Measurements from ENCODE around the gene TMEM9. TPM values are rescaled to one million over a fixed set of nuclear protein-coding genes. Genes with fewer than 3 reads are reported as not detected.

TMEM9 gene
- total RNA-seq, 4 donors from 2014 or later: 38.1 to 50.8 (median 40.7) TPM

DNA sequence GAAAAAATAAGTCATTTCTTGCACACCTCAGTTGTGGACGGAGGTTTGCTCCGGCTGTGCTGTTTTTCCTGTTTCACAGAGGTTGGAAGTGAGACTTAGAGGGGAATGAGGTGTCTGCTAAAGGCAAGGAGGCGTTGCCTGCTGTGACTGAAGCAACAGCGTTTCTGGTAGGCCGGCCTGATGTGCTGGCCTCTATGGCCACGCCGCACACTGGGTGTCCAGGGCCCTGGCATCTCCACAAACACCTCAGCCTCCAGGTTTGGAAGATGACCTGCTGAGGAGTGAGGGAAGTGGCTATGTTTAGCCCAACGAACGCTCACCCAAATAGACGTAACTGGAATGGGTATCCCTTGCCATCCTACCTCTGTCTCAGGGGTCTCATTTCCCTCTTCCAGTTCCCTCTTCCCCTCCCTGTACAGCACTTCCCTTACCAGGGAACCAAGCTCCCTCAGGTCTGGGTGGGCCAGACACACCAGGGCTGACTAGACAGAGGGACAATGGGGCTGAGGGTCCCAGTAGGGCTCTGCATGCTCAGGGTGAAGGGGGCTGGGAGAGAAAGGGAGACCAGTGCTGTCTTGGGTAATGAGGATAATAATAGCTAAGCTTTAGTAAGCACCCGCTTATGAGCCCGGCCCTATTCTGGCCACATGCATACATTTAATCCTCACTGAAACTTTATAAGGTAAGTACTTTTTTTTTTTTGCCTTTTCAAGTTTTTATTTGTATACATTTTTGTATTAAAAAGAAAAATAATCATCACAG lies 53.9 kb downstream of the TMEM9 start:
- no peak overlapping the region for H3K4me3 ChIP-seq
- H3K27ac ChIP-seq: no peak overlapping the region
- H3K4me1 ChIP-seq: peaks cover 13% of the 10 kb centered on the region
- WGBS: 91% methylated on average over 12 of the region's 12 CpGs
- no peaks in the 10 kb centered on the region for H3K36me3 ChIP-seq
- H3K9me3 ChIP-seq: no peaks in the 10 kb centered on the region
- no peak for DNase-seq (ENCODE audit: low spot score in 2 of 2)
- no peaks in the 10 kb centered on the region for H3K27me3 ChIP-seq
- TF ChIP-seq POLR2AphosphoS5 (IDR thresholded peaks at IDR 0.05) (no peak), EP300 (IDR thresholded peaks at IDR 0.05) (no peak), POLR2A (IDR thresholded peaks at IDR 0.05) (no peak)
- TF ChIP-seq, protein P1, sequence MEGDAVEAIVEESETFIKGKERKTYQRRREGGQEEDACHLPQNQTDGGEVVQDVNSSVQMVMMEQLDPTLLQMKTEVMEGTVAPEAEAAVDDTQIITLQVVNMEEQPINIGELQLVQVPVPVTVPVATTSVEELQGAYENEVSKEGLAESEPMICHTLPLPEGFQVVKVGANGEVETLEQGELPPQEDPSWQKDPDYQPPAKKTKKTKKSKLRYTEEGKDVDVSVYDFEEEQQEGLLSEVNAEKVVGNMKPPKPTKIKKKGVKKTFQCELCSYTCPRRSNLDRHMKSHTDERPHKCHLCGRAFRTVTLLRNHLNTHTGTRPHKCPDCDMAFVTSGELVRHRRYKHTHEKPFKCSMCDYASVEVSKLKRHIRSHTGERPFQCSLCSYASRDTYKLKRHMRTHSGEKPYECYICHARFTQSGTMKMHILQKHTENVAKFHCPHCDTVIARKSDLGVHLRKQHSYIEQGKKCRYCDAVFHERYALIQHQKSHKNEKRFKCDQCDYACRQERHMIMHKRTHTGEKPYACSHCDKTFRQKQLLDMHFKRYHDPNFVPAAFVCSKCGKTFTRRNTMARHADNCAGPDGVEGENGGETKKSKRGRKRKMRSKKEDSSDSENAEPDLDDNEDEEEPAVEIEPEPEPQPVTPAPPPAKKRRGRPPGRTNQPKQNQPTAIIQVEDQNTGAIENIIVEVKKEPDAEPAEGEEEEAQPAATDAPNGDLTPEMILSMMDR (IDR thresholded peaks at IDR 0.05): no peak

DNA sequence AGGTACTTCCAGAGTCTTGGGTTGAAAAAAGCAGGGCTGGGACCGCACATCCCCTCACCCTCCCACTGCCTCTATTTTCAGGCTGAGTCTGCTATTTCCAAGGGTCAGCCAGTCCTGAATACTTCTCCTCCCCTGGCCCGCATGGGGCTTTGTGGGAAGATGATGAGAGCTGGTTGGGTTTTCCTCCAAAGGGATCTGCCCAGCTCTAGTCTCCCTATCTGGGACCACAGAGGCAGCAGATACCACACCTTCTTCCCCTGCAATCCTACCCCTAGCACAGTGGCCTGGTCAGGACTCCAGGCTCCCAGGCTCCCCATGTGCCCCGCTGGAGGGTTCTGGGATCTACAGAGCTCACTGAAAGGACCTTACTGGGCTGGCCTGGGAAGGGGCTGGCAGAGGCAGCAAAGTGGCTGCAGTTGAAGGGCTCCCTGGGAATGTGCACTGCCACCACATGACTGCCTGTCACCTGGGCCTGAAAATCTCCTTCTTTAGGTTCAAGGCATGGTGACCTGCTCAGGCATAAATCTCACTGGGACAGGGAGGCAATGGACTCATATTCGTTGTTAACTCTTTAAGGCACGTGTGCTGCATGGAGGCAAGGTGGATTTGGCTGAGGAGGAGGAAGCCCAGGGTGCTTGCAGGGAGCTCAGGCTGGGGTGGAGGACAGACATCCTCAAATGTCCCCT lies 55.1 kb downstream of the TMEM9 start:
- no peaks in the 10 kb centered on the region for H3K27me3 ChIP-seq
- H3K4me3 ChIP-seq: no peak overlapping the region
- H3K36me3 ChIP-seq: no peaks in the 10 kb centered on the region
- H3K4me1 ChIP-seq: peaks cover 15% of the 10 kb centered on the region
- TF ChIP-seq POLR2AphosphoS5 (IDR thresholded peaks at IDR 0.05): no peak
- TF ChIP-seq, protein P1 (IDR thresholded peaks at IDR 0.05): no peak
- TF ChIP-seq EP300 (IDR thresholded peaks at IDR 0.05): no peak
- TF ChIP-seq POLR2A (IDR thresholded peaks at IDR 0.05): no peak
- no peaks in the 10 kb centered on the region for H3K9me3 ChIP-seq
- H3K27ac ChIP-seq: no peak overlapping the region
- DNase-seq (ENCODE audit: low spot score in 2 of 2): no peak
- 82% methylated on average over 5 of the region's 5 CpGs for WGBS

DNA sequence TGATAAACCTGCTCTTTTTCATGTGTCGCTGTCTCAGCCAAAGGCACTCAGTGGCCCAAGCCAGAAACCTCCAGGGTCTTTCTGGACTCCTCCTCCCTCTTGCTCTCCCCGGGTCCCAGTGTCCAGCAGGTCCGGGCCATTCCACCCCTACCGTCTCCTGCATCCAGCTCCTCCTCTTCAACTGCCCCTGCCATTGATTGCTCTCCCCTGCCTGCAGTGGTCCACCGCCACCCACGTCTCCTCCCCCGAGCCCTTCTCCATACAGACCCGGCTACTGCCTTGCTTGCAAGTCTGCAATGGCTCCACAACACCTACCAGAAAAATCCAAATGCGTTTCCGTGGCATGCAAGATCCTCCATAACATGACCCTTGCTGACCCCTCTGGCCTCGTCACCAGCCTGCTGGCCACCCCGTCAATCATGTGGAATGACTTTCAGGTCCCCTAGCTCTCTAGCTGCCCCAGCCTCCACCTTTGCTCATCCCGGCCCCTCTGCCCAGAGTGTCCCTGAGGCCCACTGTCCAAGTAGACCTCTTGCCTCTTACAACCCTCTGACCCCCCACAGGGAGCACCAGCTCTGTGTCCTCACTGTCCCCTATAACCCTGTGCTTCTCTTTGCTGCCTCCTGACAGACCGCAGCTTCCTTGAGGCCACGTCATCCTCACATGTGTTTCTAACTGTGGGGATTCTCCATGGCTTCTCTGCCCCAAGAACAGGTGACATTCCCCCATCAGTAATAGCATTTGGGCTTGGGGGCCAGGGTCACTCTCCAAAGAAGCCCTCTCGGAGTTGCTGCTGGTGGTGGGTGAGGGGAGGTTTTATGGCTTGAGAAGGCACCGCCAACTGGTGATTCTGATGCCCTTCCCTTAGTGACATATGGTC lies 57.1 kb downstream of the TMEM9 start:
- H3K9me3 ChIP-seq: no peaks in the 10 kb centered on the region
- no peak overlapping the region for H3K27ac ChIP-seq
- no peak for TF ChIP-seq EP300 (IDR thresholded peaks at IDR 0.05)
- TF ChIP-seq POLR2AphosphoS5 (IDR thresholded peaks at IDR 0.05): no peak
- no peak for TF ChIP-seq POLR2A (IDR thresholded peaks at IDR 0.05)
- TF ChIP-seq, protein P1 (IDR thresholded peaks at IDR 0.05): no peak
- 88% methylated on average over 17 of the region's 17 CpGs for WGBS
- no peaks in the 10 kb centered on the region for H3K27me3 ChIP-seq
- no peaks in the 10 kb centered on the region for H3K36me3 ChIP-seq
- H3K4me1 ChIP-seq: peaks cover 15% of the 10 kb centered on the region
- no peak for DNase-seq (ENCODE audit: low spot score in 2 of 2)
- H3K4me3 ChIP-seq: no peak overlapping the region

- no peaks in the 10 kb centered on the region for H3K36me3 ChIP-seq
- H3K9me3 ChIP-seq: no peaks in the 10 kb centered on the region
- no peak overlapping the region for H3K27ac ChIP-seq
- H3K4me1 ChIP-seq: peaks cover 15% of the 10 kb centered on the region
- 71% methylated on average over 4 of the region's 5 CpGs for WGBS
- TF ChIP-seq EP300 (IDR thresholded peaks at IDR 0.05) (no peak), POLR2A (IDR thresholded peaks at IDR 0.05) (no peak), POLR2AphosphoS5 (IDR thresholded peaks at IDR 0.05) (no peak)
- TF ChIP-seq, protein P1 (IDR thresholded peaks at IDR 0.05): no peak
- H3K27me3 ChIP-seq: no peaks in the 10 kb centered on the region
- DNase-seq (ENCODE audit: low spot score in 2 of 2): no peak
- H3K4me3 ChIP-seq: no peak overlapping the region
Observed at GRCh38 chr1:201096041-201096461, 58.2 kb downstream of the TMEM9 start.
